ENCODE results near the gene RNF13.

RNF13 gene

DNA sequence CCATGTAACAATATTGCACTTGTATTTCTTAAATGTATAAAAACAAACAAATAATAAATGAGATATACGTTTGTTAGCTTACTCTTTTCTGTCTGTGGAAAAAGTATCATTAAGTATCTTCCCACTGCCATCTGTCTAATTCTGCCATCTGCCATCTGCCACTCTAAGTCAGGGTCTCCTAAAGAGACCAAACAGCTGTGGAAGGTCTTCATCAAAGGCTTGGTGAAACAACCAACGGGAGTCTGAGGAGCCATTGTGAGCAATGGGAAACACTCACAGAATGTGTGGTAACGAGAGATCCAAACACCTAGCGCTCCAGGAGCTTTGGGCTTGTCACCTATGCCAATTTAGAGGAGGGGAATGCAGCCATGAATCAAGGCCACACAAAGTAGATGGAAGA is 186.4 kb downstream of the RNF13 start:
- DNase-seq (ENCODE audit: low spot score) = no peak

DNA sequence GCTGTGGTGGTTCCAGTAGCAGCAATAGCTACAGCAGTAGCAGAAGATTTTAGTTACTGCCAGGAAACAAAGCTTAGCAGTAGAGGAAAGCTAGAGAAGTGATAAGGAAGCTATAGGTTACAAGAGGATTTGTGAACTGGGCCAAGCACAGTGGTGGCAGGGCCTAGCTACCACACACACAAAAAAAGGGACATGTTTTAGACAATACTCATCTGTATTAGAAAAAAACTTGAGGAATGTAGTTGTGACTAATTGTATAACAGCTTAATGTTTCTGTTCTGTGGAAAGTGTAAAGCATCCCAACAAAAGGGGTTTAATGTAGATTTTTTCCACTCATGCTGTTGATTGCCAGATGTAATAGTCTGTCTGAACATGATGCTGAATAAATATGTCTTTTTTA is 187.6 kb downstream of the RNF13 start:
- no peak for DNase-seq (ENCODE audit: low spot score)

DNA sequence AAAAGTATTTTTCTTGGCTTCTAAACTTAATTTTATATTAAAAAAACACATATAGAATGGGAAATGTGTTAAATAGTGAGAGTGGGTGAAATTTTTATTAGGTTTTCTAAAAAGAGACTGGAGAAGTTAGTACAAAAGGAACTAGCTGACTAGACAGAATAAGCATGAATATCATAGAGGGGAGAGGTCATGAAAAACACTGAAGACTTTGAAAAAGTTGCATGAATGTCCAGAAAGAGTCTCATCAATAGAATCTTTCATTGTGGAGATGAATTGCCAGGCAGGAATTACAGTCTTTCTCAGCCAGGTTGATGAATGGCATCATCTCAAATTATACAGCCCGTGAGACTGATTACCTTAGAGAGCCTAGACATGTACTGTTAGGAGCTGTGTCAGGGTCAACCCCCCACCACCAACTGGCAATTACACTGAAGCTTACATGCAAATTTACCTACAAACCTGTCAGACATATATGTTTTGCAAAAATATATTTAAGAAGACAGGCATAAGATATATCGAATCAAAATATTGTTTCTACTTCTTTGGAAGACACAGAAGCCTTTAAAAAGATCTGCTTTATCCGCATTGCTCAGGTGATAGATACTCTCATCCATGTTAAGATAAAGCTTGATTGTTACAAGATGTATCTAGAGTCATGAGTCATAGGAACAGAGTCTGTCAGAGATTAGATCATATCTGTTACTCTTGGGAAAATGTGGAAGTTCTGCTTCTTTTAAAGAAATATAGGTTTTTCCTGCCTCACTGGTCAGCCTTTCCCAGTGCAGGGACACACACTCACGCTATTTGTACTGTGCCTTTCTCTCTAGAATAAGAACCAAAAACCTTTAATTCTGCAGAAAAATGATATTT is 192.5 kb downstream of the RNF13 start:
- peak; percentile 15 for DNase-seq (ENCODE audit: low spot score)

DNA sequence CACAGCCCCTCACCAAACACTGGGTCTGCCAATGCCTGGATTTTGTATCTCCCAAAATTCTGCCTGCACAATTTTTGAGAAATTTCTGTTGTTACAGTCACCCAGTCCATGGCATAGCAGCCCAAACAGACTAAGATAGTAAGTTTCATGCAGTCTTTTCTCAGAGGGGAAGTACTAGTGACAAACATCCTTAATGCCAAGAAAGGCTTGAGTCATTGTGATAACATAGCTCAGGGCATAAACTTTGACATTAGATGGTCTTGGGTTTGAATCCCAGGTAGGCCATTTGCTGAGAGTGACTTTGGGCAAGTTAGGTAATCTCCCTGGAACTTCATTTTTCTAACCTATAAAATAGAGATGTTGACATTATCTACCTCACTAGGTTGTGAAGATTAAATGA is 193.8 kb downstream of the RNF13 start:
- DNase-seq (ENCODE audit: low spot score) = no peak
